GM10266 (cell line): ENCODE measurements around the gene CDX1.

Experiments
- DNase-seq: peaks from one replicate; pipeline ENCODE4 v3.0.0; 2012; ENCODE audit errors: extremely low spot score
- TF ChIP-seq, protein P1 (sequence below): IDR thresholded peaks from 2 replicates; pipeline ENCODE4 v1.5.1; 2012; ENCODE audit warnings: mild to moderate bottlenecking, low read depth; ENCODE audit not compliant: control insufficient read depth, insufficient read depth; ENCODE audit errors: missing control alignments

CDX1 gene

DNA sequence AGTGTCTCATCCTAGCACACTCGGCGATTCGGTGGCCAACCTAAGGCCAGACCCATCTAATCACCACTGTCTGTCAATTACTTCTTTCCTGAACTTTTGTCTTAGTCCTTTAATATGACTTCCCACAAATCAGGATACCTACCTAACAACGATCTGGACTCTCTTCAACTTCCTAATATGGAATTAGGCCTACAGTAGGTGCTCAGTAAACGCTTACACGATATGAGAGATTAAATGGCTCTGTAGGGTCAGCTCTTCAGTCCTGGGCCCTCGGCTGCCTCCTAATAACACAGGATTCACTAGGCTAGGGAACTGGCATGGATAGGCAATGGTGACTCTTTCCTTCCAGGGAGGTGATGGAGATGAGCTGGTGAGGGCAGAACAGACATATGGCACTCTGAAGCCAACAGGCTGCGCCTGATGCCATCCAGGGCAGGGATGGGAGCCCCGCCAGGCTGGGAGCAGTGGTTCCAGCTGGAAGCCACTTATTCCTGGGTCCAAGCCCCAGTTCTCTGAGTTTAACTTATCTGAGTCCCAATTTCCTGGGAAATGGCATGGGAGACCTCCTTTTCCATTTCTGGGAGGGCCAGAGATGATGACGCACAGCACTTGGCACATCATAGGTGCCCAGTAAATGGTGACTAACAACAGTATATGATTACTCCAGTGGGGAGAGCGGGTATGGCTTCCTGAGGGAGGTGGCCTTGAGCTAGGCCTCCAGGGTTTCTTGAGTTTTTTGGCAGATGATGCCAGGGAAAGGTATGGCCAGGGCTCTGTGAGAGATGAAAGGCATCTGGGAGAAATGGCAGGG lies 18.3 kb upstream of the CDX1 start:
- TF ChIP-seq, protein P1, sequence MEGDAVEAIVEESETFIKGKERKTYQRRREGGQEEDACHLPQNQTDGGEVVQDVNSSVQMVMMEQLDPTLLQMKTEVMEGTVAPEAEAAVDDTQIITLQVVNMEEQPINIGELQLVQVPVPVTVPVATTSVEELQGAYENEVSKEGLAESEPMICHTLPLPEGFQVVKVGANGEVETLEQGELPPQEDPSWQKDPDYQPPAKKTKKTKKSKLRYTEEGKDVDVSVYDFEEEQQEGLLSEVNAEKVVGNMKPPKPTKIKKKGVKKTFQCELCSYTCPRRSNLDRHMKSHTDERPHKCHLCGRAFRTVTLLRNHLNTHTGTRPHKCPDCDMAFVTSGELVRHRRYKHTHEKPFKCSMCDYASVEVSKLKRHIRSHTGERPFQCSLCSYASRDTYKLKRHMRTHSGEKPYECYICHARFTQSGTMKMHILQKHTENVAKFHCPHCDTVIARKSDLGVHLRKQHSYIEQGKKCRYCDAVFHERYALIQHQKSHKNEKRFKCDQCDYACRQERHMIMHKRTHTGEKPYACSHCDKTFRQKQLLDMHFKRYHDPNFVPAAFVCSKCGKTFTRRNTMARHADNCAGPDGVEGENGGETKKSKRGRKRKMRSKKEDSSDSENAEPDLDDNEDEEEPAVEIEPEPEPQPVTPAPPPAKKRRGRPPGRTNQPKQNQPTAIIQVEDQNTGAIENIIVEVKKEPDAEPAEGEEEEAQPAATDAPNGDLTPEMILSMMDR: no peak

DNA sequence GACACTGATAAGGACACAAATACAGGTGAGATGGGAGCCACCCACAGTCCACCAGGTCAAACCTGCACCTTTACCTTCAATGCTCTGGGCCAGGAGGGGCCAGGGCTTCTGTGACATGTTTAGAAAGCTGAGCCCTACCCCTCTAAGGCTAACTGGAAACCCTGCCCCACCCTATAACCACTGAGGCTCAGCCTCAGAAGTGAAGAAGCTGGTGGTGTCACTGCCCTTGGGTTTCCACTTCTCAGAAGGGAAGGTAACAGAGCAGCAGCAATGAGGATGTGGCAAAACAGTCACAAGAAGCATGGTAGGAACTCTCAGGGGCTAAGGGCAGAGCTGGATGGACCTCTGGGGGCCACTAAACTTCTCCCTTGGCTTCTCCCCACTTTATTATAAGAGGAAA lies 17.0 kb upstream of the CDX1 start:
- TF ChIP-seq, protein P1: no peak
- DNase-seq: no peak

More for the DNA sequence above, 18.3 kb upstream of the CDX1 start:
- DNase-seq: no peak

DNA sequence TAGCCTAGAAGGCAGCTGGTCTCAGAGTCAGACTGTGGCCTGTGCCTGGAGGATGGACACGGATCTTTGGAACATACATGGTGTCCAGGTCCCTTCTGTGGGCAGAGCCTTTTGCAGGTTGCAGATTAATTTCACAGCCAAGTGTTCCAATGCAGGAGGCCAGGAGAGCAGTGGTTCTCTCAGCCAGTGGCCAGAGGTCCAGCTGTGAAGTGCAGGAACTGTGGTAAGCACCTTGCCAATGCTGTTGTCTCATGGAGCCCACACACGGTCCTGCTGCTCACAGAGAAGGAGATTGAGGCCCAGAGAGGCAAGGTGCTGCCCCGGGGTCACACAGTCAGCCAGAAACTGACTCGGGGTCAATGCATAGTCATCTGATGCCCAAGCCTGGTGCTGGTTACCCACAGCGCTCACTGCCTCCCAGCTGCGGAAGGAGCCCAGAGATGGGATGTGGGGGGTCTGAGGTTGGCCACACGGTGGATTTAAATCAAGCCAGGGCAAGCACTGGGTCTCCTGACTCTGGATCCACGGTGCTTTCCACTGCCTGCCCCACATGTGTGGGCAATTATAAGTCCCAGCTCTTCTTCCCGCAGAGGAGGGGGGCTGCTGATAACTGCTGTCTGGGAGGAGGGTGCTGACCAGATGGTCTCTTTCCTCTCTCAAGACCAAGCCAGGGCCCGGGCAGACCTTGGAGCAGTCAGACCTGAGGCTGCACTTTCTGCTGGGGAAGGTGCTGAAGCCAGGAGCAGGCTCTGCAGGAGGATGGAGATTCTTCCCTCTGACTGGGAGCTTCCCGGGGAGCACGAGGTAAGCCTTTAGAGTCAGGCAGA lies 13.7 kb upstream of the CDX1 start:
- no peak for DNase-seq
- TF ChIP-seq, protein P1: no peak

DNA sequence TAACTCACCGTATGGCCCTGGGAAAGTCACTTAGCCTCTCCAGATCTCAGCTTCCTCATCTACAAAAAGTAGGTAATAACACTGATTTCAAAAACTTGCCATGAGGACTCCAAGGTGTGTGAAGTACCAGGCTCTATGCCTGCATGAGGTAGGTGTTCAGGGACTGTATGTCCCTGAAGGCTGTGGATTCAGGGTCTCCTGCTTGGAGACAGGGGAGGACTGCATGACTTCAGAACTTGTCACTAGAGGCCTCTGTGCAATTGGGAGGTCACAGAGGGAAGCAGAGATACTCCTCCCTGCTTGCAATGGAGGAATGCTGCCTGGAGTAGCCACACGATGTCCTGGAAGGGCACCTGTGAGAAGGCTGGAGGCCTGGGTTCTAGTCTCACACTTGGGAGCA lies 13.1 kb upstream of the CDX1 start:
- DNase-seq: no peak
- TF ChIP-seq, protein P1: no peak

DNA sequence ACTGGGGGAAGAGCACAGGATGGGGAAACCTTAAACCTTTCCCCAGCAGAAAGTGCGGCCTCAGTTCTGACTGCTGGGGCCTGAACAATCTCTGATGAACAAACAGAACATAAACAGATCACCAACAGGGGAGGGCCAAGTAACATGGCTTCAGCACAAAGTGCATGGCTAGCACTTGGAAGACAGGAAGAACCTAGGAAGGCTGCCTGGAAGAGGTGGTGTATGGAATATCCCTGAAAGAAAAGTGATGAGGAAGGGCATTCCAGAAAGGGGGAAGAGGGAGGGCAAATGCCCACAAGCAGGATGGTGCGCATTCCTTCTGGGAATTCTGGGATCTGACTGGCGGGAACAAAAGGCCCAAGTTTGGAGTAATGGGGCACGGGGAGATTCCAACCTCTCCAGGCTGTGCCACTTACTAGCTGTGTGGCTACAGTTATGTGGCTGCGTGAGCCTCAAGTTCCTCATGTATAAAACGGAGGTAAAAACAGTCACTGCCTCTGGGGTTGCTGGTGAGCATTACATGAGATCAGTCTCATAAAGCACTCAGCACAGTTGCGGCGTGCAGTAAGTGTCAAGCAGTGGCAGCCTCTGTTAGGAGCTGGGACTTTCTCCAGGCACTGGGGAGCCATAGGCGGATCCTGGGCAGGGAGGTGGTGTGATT lies 12.5 kb upstream of the CDX1 start:
- TF ChIP-seq, protein P1: no peak
- DNase-seq: peak; percentile 51

DNA sequence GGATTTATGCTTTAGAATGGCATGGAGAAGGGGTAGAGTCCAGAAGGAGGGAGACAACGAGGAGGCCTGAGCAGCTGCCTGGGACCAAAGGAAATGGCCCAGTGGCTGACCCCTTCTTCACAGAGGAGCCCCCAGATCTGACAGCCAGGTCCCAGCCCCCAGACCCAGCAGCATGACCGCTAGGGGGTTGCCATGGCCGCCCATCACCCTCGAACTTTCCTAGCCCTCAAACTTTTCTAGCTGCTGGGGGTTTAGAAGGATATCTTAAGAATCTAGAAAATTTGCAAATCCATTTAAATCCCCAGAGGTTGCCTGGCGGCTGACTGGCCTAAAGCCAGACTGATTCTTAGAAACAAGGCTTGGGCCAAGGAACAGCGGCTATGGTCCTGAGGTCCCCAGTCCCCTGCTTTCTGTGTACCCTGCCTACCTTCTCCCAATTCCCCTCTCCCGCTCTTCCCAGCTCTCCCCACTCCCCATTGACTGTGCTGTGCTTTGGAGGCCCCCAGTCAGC lies 11.9 kb upstream of the CDX1 start:
- TF ChIP-seq, protein P1: no peak
- no peak for DNase-seq
